DLD1 (cell line): ENCODE data around the gene IL4R.

Source experiments
- in situ Hi-C: cut with HindIII; loops from 2 replicates; pipeline ENCODE4 v1.10.0; 2017; ENCODE audit warnings: low sequenced_read_pairs

The IL4R gene

GRCh38 chr16:27312580-27313421 lies 973 bp upstream of the IL4R start:
- in situ Hi-C loops: no loop called here

GRCh38 chr16:27314161-27314723 lies 468 bp downstream of the IL4R start:
- in situ Hi-C loops: no loop called here

DNA sequence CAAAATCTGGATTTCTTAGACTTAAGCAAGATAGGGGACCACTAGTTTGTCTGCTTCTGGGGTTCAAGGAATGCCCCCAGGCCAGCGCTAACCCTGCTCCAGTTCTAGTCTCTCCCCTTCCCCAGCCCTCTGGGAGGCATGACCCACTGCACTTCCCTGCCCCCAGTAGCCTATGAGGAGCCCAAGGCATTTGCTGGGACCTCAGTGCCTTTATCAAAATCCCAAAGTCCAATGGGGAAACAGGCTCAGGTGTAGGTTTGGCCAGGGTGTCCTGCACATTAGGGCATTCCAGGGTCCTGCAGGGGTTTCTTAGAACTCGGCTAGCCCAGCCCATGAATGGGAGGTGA lies 1.2 kb downstream of the IL4R start:
- in situ Hi-C loops: no loop called here

- in situ Hi-C loops: no loop called here
These were observed 1.7 kb downstream of the IL4R start for GRCh38 chr16:27315333-27316037.

DNA sequence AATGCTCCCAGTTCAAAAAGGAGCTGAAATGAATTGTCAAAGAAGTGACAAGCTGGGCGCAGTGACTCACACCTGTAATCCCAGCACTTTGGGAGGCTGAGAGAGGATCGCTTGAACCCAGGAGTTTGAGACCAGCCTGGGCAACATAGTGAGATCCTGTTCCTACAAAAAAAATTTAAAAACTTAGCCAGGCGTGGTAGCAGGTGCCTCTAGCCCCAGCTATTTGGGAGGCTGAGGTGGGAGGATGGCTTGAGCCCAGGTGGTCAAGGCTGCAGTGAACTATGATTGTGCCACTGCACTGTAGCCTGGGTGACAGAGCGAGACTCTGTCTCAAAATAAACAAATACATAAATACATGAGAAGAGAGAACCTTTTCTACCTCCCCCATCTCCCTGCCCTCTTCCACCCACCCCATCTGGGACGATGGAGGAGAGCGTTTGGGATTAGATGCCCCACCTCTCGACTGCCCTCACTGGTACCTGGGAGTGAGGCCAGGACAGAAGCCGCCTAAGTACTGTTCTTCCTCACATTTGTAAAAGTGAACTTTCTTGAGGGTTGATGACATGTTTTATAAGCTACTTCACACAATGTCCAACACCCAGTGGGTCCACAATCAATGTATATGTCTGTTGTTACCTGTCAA lies 2.4 kb downstream of the IL4R start:
- in situ Hi-C loops: no loop called here

DNA sequence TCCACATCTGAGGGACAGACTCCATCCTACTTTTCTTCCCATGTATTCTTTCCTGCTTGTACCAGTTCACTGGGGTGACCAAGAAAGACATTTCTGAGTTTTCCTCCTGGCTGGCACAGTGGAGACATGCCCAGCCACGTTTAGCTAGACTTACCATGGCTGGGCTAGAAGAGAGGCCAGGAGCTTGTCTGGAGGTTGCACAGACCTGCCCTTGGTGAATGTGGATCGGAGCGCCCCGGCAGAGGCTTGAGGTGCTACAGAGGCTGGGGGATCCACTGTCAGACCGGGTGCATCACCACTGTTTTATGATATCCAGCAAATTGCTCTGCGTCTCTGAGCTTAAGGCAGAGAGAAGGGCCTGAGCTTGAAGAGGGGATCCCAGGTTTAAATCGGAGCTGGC lies 3.5 kb downstream of the IL4R start:
- in situ Hi-C loops: no loop called here

DNA sequence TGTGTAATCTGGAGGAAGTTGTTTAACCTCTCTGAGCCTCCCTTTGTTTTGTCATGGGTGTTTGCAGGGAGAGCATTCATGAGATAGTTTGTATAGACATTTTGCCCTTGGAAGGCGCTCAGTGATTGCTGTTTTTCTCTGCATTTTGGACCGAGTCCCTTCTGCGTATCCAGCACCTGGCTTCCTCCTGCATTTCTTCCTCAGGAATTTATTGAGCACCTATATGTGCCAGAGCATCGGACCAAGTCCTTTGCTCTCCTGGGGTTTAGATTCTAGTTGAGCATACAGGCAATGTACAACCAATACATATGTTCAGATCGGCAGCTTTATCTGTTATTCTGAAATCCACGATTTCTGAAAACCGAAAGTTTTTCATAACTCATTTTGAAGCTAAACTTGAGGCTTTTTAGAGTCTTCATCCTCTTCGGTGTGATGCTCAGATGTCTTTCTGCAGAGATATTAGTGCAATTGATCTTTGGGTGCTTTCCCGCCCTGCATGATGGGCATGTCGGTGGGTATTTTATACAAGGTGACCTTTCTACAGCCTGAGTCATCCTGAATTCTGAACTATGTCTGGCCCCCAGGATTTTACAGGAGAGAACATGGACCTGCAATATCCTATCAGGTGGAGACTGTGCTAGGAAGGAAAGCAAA lies 4.1 kb downstream of the IL4R start:
- in situ Hi-C loops: no loop called here

- in situ Hi-C loops: no loop called here
These were observed 4.8 kb downstream of the IL4R start for GRCh38 chr16:27318392-27319256.

GRCh38 chr16:27319257-27319965 lies 5.6 kb downstream of the IL4R start:
- in situ Hi-C loops: no loop called here

- in situ Hi-C loops: no loop called here
These were observed 6.7 kb downstream of the IL4R start for GRCh38 chr16:27320261-27321012.

GRCh38 chr16:27321013-27321915 lies 7.5 kb downstream of the IL4R start:
- in situ Hi-C loops: no loop called here

DNA sequence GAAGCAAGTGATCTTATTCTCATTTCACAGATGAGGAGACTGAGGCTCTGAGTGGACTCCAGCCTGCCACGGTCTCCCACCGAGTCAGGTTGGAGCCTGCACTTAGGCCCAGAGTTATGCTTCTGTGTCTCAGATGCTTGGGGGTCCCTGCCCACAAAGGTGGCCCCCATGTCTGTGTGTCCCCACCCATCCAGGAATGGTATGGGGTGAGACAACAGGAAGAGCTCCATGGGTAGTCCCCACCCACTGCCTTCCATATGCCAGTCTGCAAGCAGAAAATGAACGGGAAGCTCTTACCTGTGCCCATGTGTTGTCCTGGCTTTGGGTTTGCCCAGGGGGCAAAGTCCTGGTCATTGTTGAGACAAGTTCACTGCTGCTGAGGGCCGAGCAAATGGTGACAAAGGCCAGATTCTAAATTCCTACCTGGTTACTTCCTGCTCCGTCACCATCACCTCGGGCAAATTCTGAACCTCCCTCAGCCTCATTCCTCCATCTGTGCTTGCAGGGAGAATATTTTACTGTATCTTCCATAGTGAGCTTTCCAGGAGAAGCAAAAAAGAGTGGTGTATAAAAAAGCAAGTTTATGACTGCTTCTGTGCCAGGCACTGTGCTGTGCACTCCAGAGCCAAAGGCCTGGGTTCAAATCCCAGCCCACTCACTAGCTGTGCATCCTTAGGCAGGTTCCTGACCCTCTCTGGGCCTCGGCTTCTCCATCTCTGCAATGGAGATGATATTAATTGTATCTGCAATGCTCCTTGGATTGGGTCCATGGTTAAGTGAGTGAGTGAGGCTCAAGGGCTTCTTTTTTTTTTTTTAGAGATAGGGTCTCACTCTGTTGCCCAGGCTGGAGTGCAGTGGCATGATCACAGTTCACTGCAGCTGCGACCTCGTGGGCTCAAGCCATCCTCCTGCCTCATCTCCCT lies 9.3 kb downstream of the IL4R start:
- in situ Hi-C loops: no loop called here

DNA sequence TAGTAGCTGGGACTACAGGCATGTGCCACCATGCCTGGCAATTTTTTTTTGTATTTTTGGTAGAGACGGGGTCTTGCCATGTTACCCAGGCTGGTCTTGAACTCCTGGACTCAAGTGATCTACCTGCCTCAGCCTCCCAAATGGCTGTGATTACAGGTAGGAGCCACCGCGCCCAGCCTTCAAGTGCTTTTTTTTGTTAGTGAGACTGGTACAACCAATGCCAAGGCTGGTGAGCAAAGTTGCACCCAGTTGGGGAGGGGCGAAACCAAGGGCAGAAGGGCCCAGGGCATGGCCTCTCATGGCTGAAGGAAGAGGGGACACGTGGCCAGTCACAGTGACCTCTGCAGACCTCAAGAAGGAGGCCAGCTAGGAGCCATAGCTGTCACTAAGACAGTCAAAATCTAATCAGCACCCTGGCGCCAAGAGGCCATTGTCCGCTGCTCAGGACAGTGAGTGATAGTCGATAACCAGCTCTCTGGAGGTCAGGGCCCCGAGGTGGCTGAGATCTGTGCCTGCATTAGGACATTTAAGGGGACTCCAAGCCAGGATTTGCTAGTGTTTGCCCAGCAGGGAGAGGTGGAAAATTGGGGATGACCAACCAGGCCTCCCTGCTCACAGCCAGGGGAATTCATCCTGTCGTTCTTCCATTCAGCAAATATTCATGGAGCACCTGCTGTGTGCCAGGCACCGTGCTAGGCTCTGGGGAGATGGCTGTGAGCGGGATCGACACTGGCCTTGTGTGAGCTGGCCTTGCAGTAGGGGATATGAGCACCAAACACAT lies 10.2 kb downstream of the IL4R start:
- in situ Hi-C loops: no loop called here

DNA sequence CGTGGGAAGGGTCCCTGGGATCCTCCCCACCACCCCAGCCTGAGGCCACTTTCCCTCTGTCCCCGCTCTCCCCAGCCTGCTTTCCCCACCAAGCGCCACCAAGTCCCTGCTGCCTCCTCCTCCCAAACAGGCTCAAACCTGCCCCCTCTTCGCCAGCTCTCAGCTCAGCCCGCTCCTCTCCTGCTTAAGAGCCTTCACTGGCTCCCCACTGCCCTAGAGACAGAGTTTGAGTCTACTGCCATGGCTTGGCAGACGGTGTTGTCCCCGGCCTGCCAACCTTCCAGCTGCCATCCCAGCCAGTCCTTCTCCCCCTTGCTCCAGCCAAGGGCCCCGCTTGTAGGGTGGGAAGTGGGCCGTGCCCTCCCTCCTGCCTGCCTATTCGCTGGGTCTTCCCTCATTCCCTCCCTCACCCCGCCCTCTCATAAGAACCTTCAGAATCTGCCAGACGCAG lies 11.1 kb downstream of the IL4R start:
- in situ Hi-C loops: no loop called here

GRCh38 chr16:27325736-27326135 lies 12.0 kb downstream of the IL4R start:
- in situ Hi-C loops: no loop called here

DNA sequence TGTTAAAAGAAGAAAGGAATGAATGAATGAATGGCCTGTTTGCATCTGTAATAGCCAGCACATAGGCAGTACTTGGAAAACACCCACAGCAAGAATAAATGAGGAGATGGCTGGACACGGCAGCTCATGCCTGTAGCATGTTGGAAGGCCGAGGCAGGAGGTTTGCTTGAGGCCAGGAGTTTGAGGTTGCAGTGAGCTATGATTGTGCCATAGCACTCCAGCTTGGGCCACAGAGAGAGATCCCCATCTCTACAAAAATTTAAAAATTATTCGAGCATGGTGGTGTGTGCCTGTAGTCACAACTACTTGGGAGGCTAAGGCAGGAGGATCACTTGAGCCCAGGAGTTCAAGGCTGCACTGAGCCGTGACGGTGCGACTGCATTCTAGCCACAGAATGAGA lies 12.5 kb downstream of the IL4R start:
- in situ Hi-C loops: no loop called here
